ENCODE measurements around the gene BPTF. TPM values are rescaled to one million over a fixed set of nuclear protein-coding genes. Genes with fewer than 3 reads are reported as not detected.
A peak's percentile ranks its signal among the peaks of the same experiment; 100 is the strongest.
"Not testable (repeated sequence)": the region's sequence is repeated elsewhere in the genome, so short reads cannot be mapped to it uniquely, and the experiment has no call there.

The BPTF gene
- total and polyA plus RNA-seq, 4 experiments from 2014 or later: 2.4 to 187 (median 106) TPM

- ChIA-PET CTCF (ENCODE audit: partially characterized antibody) (interaction anchor here (0.9 kb wide), 1 partner anchor 8 kb away, joined by 3 read pairs; no protein-coding TSS in a partner anchor), POLR2A (ENCODE audit: partially characterized antibody) (no interaction called here)
- Histone ChIP-seq H3K9me3 (ENCODE audit: control insufficient read depth in 1 of 2, low read length in 2 of 2) (no peaks in the 10 kb centered on the region), H3K4me3 (ENCODE audit: low read length in 2 of 2) (no peak overlapping the region), H3K27ac (ENCODE audit: low read depth, low read length) (no peak overlapping the region), H3K27me3 (ENCODE audit: insufficient read depth, low read length) (no peaks in the 10 kb centered on the region), H3K36me3 (ENCODE audit: insufficient read depth, low read length) (no peaks in the 10 kb centered on the region), H3K4me1 (ENCODE audit: insufficient read depth, low read length) (peaks cover 4% of the 10 kb centered on the region)
- H3K4me3 Mint-ChIP-seq: no peak overlapping the region
- H3K27me3 Mint-ChIP-seq: no peaks in the 10 kb centered on the region
- peak overlapping the region in 1 of 7 donors; percentile 0 for H3K27ac Mint-ChIP-seq
- no peak for DNase-seq
- intact Hi-C loops (cut with micrococcal nuclease): no loop called here
- H3K36me3 Mint-ChIP-seq: peaks cover 0 to 3% of the 10 kb centered on the region in 2 donors
- peaks cover 0 to 4% (median 0%) of the 10 kb centered on the region in 4 donors for H3K4me1 Mint-ChIP-seq
- no peaks in the 10 kb centered on the region for H3K9me3 Mint-ChIP-seq
These were observed 23.6 kb upstream of the BPTF start for GRCh38 chr17:67801626-67802175.

- no peak for DNase-seq
- H3K36me3 ChIP-seq (ENCODE audit: insufficient read depth, low read length): no peaks in the 10 kb centered on the region
- ChIA-PET CTCF (ENCODE audit: partially characterized antibody) (interaction anchor here (1.3 to 1.4 kb wide), 2 partner anchors 9 to 15 kb away, joined by 3 read pairs; partner anchors contain the start of gene BPTF), POLR2A (ENCODE audit: partially characterized antibody) (no interaction called here)
- H3K27me3 ChIP-seq (ENCODE audit: insufficient read depth, low read length): no peaks in the 10 kb centered on the region
- H3K9me3 Mint-ChIP-seq: no peaks in the 10 kb centered on the region
- H3K4me3 Mint-ChIP-seq: no peak overlapping the region
- H3K27me3 Mint-ChIP-seq: peaks cover 0 to 2% of the 10 kb centered on the region in 2 donors
- no peak overlapping the region for H3K27ac Mint-ChIP-seq
- intact Hi-C loops (cut with micrococcal nuclease): no loop called here
- H3K36me3 Mint-ChIP-seq: no peaks in the 10 kb centered on the region
- no peaks in the 10 kb centered on the region for H3K9me3 ChIP-seq (ENCODE audit: control insufficient read depth in 1 of 2, low read length in 2 of 2)
- H3K4me1 ChIP-seq (ENCODE audit: insufficient read depth, low read length): no peaks in the 10 kb centered on the region
- H3K4me3 ChIP-seq (ENCODE audit: low read length in 2 of 2): no peak overlapping the region
- no peaks in the 10 kb centered on the region for H3K4me1 Mint-ChIP-seq
- no peak overlapping the region for H3K27ac ChIP-seq (ENCODE audit: low read depth, low read length)
These were observed 14.8 kb upstream of the BPTF start for GRCh38 chr17:67810464-67810863.

DNA sequence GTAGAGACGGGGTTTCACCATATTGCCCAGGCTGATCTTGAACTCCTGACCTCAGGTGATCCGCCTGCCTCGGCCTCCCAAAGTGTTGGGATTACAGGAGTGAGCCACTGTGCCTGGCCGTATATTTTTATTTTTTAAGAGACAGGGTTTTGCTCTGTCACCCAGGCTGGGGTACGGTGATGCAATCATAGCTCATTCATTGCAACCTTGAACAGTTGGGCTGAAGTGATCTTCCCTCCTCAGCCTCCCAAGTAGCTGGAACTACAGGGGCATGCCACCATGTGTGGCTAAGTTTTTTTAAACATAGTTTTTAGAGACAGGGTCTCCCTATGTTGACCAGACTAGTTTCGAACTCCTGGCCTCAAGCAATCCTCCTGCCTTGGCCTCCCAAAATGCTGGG lies 12.9 kb upstream of the BPTF start:
- H3K36me3 ChIP-seq (ENCODE audit: insufficient read depth, low read length); H3K27me3 Mint-ChIP-seq; H3K4me3 ChIP-seq (ENCODE audit: low read length in 2 of 2); H3K27ac ChIP-seq (ENCODE audit: low read depth, low read length); DNase-seq; H3K27me3 ChIP-seq (ENCODE audit: insufficient read depth, low read length); H3K9me3 ChIP-seq (ENCODE audit: control insufficient read depth in 1 of 2, low read length in 2 of 2); H3K4me1 Mint-ChIP-seq; H3K36me3 Mint-ChIP-seq; H3K4me3 Mint-ChIP-seq; H3K9me3 Mint-ChIP-seq; intact Hi-C loops (cut with micrococcal nuclease); H3K27ac Mint-ChIP-seq; POLR2A ChIA-PET (ENCODE audit: partially characterized antibody); H3K4me1 ChIP-seq (ENCODE audit: insufficient read depth, low read length): not testable (repeated sequence)
- CTCF ChIA-PET (ENCODE audit: partially characterized antibody): interaction anchor here (1.0 kb wide), 1 partner anchor 10 kb away, joined by 3 read pairs; no protein-coding TSS in a partner anchor

DNA sequence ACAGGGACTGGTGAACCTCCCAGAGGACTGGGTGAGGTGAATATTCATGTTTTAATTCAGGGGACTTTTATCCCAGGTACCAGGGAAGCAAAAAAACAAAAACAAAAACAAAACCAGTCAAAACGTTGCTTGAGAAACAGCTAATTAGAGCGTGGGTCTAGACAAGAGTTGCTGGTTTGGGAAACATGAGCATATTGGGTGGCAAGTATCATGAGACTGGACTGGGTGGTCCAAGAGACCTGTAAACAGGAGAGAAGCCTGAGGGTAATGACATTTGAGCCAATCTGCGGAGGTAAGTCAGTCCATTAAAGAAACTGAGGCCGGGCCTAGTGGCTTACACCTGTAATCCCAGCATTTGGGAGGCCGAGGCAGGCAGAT lies 11.5 kb upstream of the BPTF start:
- H3K27me3 Mint-ChIP-seq: peaks cover 2 to 5% of the 10 kb centered on the region in 2 donors
- no peaks in the 10 kb centered on the region for H3K36me3 ChIP-seq (ENCODE audit: insufficient read depth, low read length)
- H3K4me3 ChIP-seq (ENCODE audit: low read length in 2 of 2): no peak overlapping the region
- H3K9me3 ChIP-seq (ENCODE audit: control insufficient read depth in 1 of 2, low read length in 2 of 2): no peaks in the 10 kb centered on the region
- no peaks in the 10 kb centered on the region for H3K27me3 ChIP-seq (ENCODE audit: insufficient read depth, low read length)
- CTCF ChIA-PET (ENCODE audit: partially characterized antibody): no interaction called here
- H3K4me3 Mint-ChIP-seq: no peak overlapping the region
- no peaks in the 10 kb centered on the region for H3K9me3 Mint-ChIP-seq
- no peak for DNase-seq
- no peaks in the 10 kb centered on the region for H3K36me3 Mint-ChIP-seq
- no peak overlapping the region for H3K27ac Mint-ChIP-seq
- H3K4me1 ChIP-seq (ENCODE audit: insufficient read depth, low read length): no peaks in the 10 kb centered on the region
- H3K4me1 Mint-ChIP-seq: no peaks in the 10 kb centered on the region
- intact Hi-C loops (cut with micrococcal nuclease): no loop called here
- no peak overlapping the region for H3K27ac ChIP-seq (ENCODE audit: low read depth, low read length)
- POLR2A ChIA-PET (ENCODE audit: partially characterized antibody): no interaction called here

GRCh38 chr17:67818110-67819002 lies 6.9 kb upstream of the BPTF start:
- Histone ChIP-seq H3K9me3 (ENCODE audit: control insufficient read depth in 1 of 2, low read length in 2 of 2) (no peaks in the 10 kb centered on the region), H3K27me3 (ENCODE audit: insufficient read depth, low read length) (no peaks in the 10 kb centered on the region), H3K36me3 (ENCODE audit: insufficient read depth, low read length) (no peaks in the 10 kb centered on the region), H3K27ac (ENCODE audit: low read depth, low read length) (no peak overlapping the region), H3K4me3 (ENCODE audit: low read length in 2 of 2) (no peak overlapping the region), H3K4me1 (ENCODE audit: insufficient read depth, low read length) (no peaks in the 10 kb centered on the region)
- no peak for DNase-seq
- H3K27me3 Mint-ChIP-seq: peaks cover 2 to 5% of the 10 kb centered on the region in 2 donors
- POLR2A ChIA-PET (ENCODE audit: partially characterized antibody): no interaction called here
- CTCF ChIA-PET (ENCODE audit: partially characterized antibody): interaction anchor here (1.2 kb wide), 1 partner anchor 9 kb away, joined by 3 read pairs; no protein-coding TSS in a partner anchor
- intact Hi-C loops (cut with micrococcal nuclease): no loop called here
- no peak overlapping the region for H3K27ac Mint-ChIP-seq
- no peaks in the 10 kb centered on the region for H3K36me3 Mint-ChIP-seq
- H3K9me3 Mint-ChIP-seq: no peaks in the 10 kb centered on the region
- no peak overlapping the region for H3K4me3 Mint-ChIP-seq
- H3K4me1 Mint-ChIP-seq: no peaks in the 10 kb centered on the region

DNA sequence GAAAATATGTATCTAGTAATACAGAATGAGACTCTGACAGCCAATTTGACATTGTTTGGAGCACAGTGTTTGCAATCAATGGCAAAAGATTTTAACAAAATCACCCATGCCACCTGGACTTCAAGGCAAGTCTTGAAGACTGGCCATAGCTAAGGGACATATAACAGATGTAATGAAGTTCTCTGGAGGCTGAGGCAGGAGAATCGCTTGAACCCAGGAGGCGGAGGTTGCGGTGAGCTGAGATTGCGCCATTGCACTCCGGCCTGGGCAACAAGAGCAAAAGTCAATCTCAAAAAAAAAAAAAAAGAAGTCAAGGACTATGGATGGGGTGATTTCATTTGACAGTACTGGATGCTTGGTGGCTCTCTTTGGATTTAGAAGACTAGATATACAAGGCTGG lies 5.6 kb upstream of the BPTF start:
- POLR2A ChIA-PET (ENCODE audit: partially characterized antibody): no interaction called here
- no peak overlapping the region for H3K27ac ChIP-seq (ENCODE audit: low read depth, low read length)
- no peaks in the 10 kb centered on the region for H3K9me3 ChIP-seq (ENCODE audit: control insufficient read depth in 1 of 2, low read length in 2 of 2)
- Mint-ChIP-seq H3K9me3 (no peaks in the 10 kb centered on the region), H3K4me1 (peaks cover 0 to 7% (median 4%) of the 10 kb centered on the region in 4 donors), H3K4me3 (no peak overlapping the region), H3K27ac (peak overlapping the region in 1 of 7 donors; percentile 5), H3K36me3 (no peaks in the 10 kb centered on the region), H3K27me3 (peaks cover 3 to 5% of the 10 kb centered on the region in 2 donors)
- CTCF ChIA-PET (ENCODE audit: partially characterized antibody): interaction anchor here (1.2 kb wide), 1 partner anchor 11 kb away, joined by 3 read pairs; no protein-coding TSS in a partner anchor
- intact Hi-C loops (cut with micrococcal nuclease): no loop called here
- H3K27me3 ChIP-seq (ENCODE audit: insufficient read depth, low read length): no peaks in the 10 kb centered on the region
- no peaks in the 10 kb centered on the region for H3K36me3 ChIP-seq (ENCODE audit: insufficient read depth, low read length)
- H3K4me3 ChIP-seq (ENCODE audit: low read length in 2 of 2): no peak overlapping the region
- no peak for DNase-seq
- peaks cover 6% of the 10 kb centered on the region for H3K4me1 ChIP-seq (ENCODE audit: insufficient read depth, low read length)

GRCh38 chr17:67821871-67822367 lies 3.4 kb upstream of the BPTF start:
- H3K4me3 Mint-ChIP-seq: no peak overlapping the region
- intact Hi-C loops (cut with micrococcal nuclease): no loop called here
- peaks cover 2 to 17% (median 8%) of the 10 kb centered on the region in 4 donors for H3K4me1 Mint-ChIP-seq
- Histone ChIP-seq H3K36me3 (ENCODE audit: insufficient read depth, low read length) (no peaks in the 10 kb centered on the region), H3K9me3 (ENCODE audit: control insufficient read depth in 1 of 2, low read length in 2 of 2) (no peaks in the 10 kb centered on the region), H3K27me3 (ENCODE audit: insufficient read depth, low read length) (no peaks in the 10 kb centered on the region), H3K4me3 (ENCODE audit: low read length in 2 of 2) (no peak overlapping the region), H3K4me1 (ENCODE audit: insufficient read depth, low read length) (peaks cover 8% of the 10 kb centered on the region), H3K27ac (ENCODE audit: low read depth, low read length) (no peak overlapping the region)
- H3K27ac Mint-ChIP-seq: no peak overlapping the region
- peaks cover 0 to 3% of the 10 kb centered on the region in 2 donors for H3K27me3 Mint-ChIP-seq
- ChIA-PET CTCF (ENCODE audit: partially characterized antibody) (no interaction called here), POLR2A (ENCODE audit: partially characterized antibody) (no interaction called here)
- H3K9me3 Mint-ChIP-seq: no peaks in the 10 kb centered on the region
- H3K36me3 Mint-ChIP-seq: peaks cover 0 to 7% of the 10 kb centered on the region in 2 donors
- DNase-seq: no peak
